GM18498 (cell line): ENCODE measurements around the gene PLEKHB1.

ENCODE experiments used
- ATAC-seq: cut with Tn5 transposase; IDR thresholded peaks from one replicate; pipeline ENCODE4 v1.9.1; 2021; ENCODE audit warnings: mild to moderate bottlenecking, moderate library complexity; ENCODE audit not compliant: unreplicated experiment

PLEKHB1 gene

GRCh38 chr11:73648121-73648520 lies 1.7 kb downstream of the PLEKHB1 start:
- no peak for ATAC-seq

GRCh38 chr11:73648571-73649046 lies 2.2 kb downstream of the PLEKHB1 start:
- ATAC-seq, result no peak

- ATAC-seq, result no peak
These were observed 2.8 kb downstream of the PLEKHB1 start for GRCh38 chr11:73649206-73649605.

- ATAC-seq, result no peak
These were observed 4.0 kb downstream of the PLEKHB1 start for GRCh38 chr11:73650400-73650799.

GRCh38 chr11:73651252-73651651 lies 4.9 kb downstream of the PLEKHB1 start:
- no peak for ATAC-seq

- ATAC-seq, result no peak
These were observed 5.3 kb downstream of the PLEKHB1 start for GRCh38 chr11:73651661-73652045.

- no peak for ATAC-seq
These were observed 5.8 kb downstream of the PLEKHB1 start for GRCh38 chr11:73652046-73652730.

GRCh38 chr11:73652856-73653559 lies 6.6 kb downstream of the PLEKHB1 start:
- no peak for ATAC-seq

- ATAC-seq, result no peak
These were observed 7.6 kb downstream of the PLEKHB1 start for GRCh38 chr11:73653996-73654395.

GRCh38 chr11:73654482-73655021 lies 8.2 kb downstream of the PLEKHB1 start:
- no peak for ATAC-seq

- no peak for ATAC-seq
These were observed 9.3 kb downstream of the PLEKHB1 start for GRCh38 chr11:73655686-73656085.

- ATAC-seq, result no peak
These were observed 10.6 kb downstream of the PLEKHB1 start for GRCh38 chr11:73656985-73657384.

GRCh38 chr11:73659961-73660360 lies 13.6 kb downstream of the PLEKHB1 start:
- no peak for ATAC-seq

- ATAC-seq, result peak; percentile 10
These were observed 14.2 kb downstream of the PLEKHB1 start for GRCh38 chr11:73660497-73661034.

- peak; percentile 74 for ATAC-seq
These were observed 14.8 kb downstream of the PLEKHB1 start for GRCh38 chr11:73661035-73661628.

- no peak for ATAC-seq
These were observed 16.2 kb downstream of the PLEKHB1 start for GRCh38 chr11:73662445-73663157.

- no peak for ATAC-seq
These were observed 17.5 kb downstream of the PLEKHB1 start for GRCh38 chr11:73663604-73664495.

- no peak for ATAC-seq
These were observed 18.5 kb downstream of the PLEKHB1 start for GRCh38 chr11:73664877-73665276.

GRCh38 chr11:73667891-73668290 lies 21.5 kb downstream of the PLEKHB1 start:
- no peak for ATAC-seq

- ATAC-seq, result no peak
These were observed 24.4 kb downstream of the PLEKHB1 start for GRCh38 chr11:73670808-73671207.
